Progenitor cell of endocrine pancreas (in vitro differentiated cells): Measurements from ENCODE around the gene LTB4R2. TPM values are rescaled to one million over a fixed set of nuclear protein-coding genes. Genes with fewer than 3 reads are reported as not detected.

Experiments
- DNase-seq: peaks from one replicate; pipeline ENCODE4 v3.0.0; 2021; ENCODE audit warnings: low spot score; ENCODE audit not compliant: unreplicated experiment
- H3K27ac Mint-ChIP-seq: 2 replicates; pipeline ENCODE4 v1.8.0; 2021; ENCODE audit warnings: mild to moderate bottlenecking, moderate library complexity, mixed read lengths
- H3K27me3 Mint-ChIP-seq: 2 replicates; pipeline ENCODE4 v1.8.0; 2021; ENCODE audit warnings: mixed read lengths
- H3K36me3 Mint-ChIP-seq: 2 replicates; pipeline ENCODE4 v1.8.0; 2022; ENCODE audit warnings: mixed read lengths; ENCODE audit not compliant: insufficient read depth
- H3K4me1 Mint-ChIP-seq: 2 replicates; pipeline ENCODE4 v1.8.0; 2021; ENCODE audit warnings: low read depth, mixed read lengths
- H3K4me3 Mint-ChIP-seq: 2 replicates; pipeline ENCODE4 v1.8.0; 2021; ENCODE audit warnings: low read depth, mild to moderate bottlenecking, moderate library complexity, mixed read lengths
- H3K9me3 Mint-ChIP-seq: 2 replicates; pipeline ENCODE4 v1.8.0; 2021; ENCODE audit warnings: low read depth, mixed read lengths
- total RNA-seq: library from RNA; stranded (reverse); gene quantifications from 2 replicates; pipeline ENCODE4 v1.2.1, GENCODE V29; 2021
- TF ChIP-seq, protein P1 (sequence below): fragments of 200-600 bp; sonication (generic); IDR thresholded peaks from one replicate; pipeline ENCODE4 v1.5.0; 2021; ENCODE audit warnings: antibody characterized with exemption, mild to moderate bottlenecking; ENCODE audit not compliant: unreplicated experiment

The LTB4R2 gene
- total RNA-seq, 1 donor from 2014 or later: 11.0 TPM

DNA sequence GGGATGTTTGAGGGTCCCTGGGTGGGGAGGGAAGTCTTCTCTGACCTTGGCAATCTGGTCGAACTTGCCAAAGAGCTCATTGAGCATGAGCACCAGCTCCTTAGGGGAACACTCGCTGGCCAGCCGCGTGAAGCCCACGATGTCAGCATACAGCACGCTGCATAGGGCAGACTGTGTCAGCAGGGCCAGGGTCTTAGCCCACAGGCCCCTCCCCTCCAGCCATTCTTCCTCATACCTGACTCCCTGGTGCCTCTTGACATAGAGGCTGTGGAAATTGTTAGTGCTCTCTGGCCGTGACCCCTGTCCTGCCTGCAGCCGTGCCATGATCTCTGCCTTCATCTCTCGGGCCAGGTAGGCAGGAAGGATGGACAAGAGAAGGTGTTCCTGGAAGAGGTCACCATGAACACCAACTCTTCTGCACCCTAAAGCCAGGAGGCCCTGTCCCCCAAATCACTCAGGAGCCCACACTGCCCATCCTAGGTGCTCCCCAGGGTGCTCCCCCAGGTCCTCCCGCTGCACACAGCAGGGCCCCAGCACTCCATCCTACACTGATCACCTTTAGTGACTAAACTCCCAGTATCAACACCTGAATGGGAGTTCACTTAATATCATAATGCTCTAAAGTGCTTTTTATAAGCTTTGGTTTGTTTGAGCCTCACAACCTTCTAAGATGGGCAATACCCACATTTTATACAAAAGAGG, 21.2 kb downstream of the LTB4R2 start:
- no peak for DNase-seq
- no peaks in the 10 kb centered on the region for H3K9me3 Mint-ChIP-seq
- H3K4me1 Mint-ChIP-seq: peaks cover 3% of the 10 kb centered on the region
- H3K27ac Mint-ChIP-seq: peak overlapping the region; percentile 73
- H3K4me3 Mint-ChIP-seq: no peak overlapping the region
- TF ChIP-seq, protein P1, sequence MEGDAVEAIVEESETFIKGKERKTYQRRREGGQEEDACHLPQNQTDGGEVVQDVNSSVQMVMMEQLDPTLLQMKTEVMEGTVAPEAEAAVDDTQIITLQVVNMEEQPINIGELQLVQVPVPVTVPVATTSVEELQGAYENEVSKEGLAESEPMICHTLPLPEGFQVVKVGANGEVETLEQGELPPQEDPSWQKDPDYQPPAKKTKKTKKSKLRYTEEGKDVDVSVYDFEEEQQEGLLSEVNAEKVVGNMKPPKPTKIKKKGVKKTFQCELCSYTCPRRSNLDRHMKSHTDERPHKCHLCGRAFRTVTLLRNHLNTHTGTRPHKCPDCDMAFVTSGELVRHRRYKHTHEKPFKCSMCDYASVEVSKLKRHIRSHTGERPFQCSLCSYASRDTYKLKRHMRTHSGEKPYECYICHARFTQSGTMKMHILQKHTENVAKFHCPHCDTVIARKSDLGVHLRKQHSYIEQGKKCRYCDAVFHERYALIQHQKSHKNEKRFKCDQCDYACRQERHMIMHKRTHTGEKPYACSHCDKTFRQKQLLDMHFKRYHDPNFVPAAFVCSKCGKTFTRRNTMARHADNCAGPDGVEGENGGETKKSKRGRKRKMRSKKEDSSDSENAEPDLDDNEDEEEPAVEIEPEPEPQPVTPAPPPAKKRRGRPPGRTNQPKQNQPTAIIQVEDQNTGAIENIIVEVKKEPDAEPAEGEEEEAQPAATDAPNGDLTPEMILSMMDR: no peak
- H3K27me3 Mint-ChIP-seq: peaks cover 76% of the 10 kb centered on the region
- no peaks in the 10 kb centered on the region for H3K36me3 Mint-ChIP-seq

DNA sequence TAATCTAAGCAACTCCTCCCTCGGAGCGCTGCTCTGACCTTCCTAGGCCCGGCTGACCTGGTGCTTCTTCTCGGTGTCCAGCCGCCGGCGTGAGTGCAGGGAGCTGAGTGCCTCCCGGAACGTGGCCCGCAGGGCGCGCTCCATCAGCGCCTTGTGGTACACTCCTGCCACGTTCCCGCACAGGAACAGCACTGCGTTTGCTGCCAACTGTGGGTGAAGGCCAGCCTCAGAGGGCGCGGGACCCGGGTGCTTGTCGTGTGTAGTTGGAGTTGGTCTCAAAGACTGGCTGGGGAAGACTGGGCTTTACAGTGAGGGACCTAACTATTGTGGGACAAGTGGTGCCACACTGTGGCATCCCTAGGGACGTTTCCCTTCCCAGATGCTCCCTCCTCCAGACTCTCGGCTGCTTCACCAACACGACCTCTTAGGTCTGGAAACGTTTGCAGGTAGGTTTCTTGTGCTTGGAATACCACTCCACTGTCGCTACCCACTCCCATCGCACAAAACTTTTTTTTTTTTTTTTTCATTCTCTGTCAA, 21.9 kb downstream of the LTB4R2 start:
- Mint-ChIP-seq H3K27ac (peak overlapping the region; percentile 0), H3K27me3 (peaks cover 80% of the 10 kb centered on the region), H3K4me3 (no peak overlapping the region), H3K36me3 (no peaks in the 10 kb centered on the region), H3K4me1 (peaks cover 3% of the 10 kb centered on the region), H3K9me3 (no peaks in the 10 kb centered on the region)
- no peak for DNase-seq
- TF ChIP-seq, protein P1: no peak

DNA sequence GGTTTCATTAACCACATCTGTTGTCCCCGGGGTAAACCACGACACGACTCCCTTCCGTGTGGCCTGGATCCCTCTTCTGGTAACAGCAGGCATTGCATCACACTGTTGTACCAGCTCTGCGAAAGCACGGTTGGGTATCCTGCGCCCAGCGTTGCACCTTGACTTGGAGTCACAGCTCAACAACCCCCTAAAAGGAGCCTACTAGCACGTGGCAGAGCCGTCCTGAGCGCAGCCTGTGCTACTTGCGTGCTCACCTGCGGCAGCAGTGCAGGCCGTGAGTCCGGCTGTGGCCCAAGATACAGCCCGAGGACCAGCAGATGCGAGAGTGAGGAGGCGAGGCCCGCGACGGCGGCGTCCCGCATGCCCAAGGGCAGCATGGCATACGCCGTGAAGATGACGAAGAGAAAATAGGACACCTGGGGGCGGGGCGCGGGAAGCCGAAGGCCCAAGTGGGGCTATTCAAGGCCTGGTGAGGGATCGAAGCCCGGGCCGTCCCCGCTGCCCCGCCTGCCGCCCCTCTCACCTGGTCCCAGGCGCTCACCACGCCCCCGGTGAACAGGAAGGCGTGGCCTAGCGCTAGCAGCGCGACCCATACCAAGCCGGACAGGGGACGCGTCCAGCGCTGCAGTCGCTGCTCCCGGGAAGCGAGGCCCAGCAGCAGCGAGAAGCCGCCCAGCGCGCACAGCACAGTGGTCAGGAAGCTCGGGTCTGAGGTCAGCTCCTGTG, 22.5 kb downstream of the LTB4R2 start:
- H3K4me3 Mint-ChIP-seq: peak overlapping the region; percentile 59
- H3K4me1 Mint-ChIP-seq: peaks cover 4% of the 10 kb centered on the region
- no peaks in the 10 kb centered on the region for H3K9me3 Mint-ChIP-seq
- TF ChIP-seq, protein P1: peak; percentile 67
- peak; percentile 46 for DNase-seq
- no peaks in the 10 kb centered on the region for H3K36me3 Mint-ChIP-seq
- H3K27me3 Mint-ChIP-seq: peaks cover 84% of the 10 kb centered on the region
- H3K27ac Mint-ChIP-seq: peak overlapping the region; percentile 0

DNA sequence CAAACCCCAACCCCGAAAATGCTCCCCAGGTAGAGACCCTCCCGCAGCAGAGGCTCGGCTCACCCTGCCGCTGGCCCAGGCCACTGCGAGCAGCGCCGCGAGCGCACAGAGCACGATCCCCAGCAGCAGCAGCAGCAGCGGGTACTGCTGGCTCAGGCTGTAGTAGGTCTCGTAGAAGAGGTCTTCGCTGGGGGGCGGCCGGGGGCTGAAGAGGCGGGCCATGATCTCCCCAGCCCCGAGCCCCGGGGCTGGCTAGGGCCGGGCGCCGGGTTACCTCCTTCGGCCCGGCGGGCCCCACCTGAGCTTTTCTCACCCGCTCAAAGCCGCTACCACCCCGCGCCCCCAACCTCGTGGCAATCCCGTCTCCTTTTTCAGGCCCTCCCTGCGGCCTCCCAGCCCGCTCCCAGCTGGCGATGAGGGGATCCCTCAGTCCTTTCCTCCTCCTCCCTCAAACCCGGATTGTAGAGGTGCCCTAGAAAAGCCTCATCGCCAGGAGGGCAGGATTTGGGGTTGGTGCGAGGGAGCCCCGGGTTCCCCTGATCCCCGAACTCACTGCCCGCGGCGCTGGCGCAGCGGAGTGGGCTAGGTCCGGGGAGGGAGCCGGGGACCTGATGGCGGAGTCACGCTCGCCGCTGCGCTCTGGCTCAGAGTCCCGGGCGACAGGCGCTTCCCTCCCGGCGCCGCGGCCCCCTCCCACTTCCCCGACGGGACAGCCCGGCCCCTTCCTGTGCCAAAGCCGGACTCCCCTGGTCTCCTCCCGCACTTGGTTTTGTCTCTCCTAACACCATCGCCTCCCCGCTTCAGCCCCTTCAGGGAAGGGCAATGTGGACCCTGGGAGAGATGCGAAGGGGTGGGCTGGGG, 24.7 kb downstream of the LTB4R2 start, which contains the start of gene ADCY4:
TSS of gene ADCY4 (minus strand) at position 641 of the 861 bp plus-strand sequence. CDS start at position 222, 419 bp downstream.
- Mint-ChIP-seq H3K4me1 (peaks cover 4% of the 10 kb centered on the region), H3K4me3 (peak within 1 kb of the TSS; percentile 51), H3K36me3 (no peaks in the 10 kb centered on the region), H3K27me3 (peaks cover 95% of the 10 kb centered on the region), H3K9me3 (no peaks in the 10 kb centered on the region), H3K27ac (no peak within 1 kb of the TSS)
- TF ChIP-seq, protein P1: no peak
- DNase-seq: no peak
